LHCN-M2 (cell line): ENCODE data around the gene SPIRE1. TPM values are rescaled to one million over a fixed set of nuclear protein-coding genes. Genes with fewer than 3 reads are reported as not detected.
"Not testable (repeated sequence)": the region's sequence is repeated elsewhere in the genome, so short reads cannot be mapped to it uniquely, and the experiment has no call there.

Experiments used
- DNase-seq: peaks from one replicate; pipeline ENCODE4 v3.0.0-alpha.2; 2012; ENCODE audit warnings: low read depth
- total RNA-seq: library from RNA; depleted of rRNA; stranded (reverse); fragments of >200 nt; gene quantifications from 2 replicates; pipeline ENCODE4 v1.2.3, GENCODE V29; 2014

The SPIRE1 gene
- total RNA-seq, 1 experiment from 2014 or later = 26.0 TPM

DNA sequence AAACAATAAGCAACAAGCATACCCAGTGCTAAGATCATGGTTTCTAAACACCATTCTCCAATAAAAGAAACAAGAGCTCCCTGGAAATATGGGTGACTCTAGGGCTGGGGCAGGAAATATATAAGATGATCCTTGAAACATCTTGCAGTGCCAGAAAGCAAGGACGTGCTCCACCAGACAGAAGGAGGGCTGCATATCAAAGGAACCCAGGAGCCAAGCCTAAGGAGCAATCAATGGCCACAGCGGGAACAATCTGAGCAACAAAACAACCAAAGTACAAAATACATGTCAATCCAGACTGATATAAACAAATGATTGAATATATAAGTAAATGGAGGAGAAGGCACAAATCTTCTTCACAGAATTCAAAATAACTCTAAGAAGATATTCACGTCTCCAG is 10.1 kb downstream of the SPIRE1 start:
- no peak for DNase-seq

DNA sequence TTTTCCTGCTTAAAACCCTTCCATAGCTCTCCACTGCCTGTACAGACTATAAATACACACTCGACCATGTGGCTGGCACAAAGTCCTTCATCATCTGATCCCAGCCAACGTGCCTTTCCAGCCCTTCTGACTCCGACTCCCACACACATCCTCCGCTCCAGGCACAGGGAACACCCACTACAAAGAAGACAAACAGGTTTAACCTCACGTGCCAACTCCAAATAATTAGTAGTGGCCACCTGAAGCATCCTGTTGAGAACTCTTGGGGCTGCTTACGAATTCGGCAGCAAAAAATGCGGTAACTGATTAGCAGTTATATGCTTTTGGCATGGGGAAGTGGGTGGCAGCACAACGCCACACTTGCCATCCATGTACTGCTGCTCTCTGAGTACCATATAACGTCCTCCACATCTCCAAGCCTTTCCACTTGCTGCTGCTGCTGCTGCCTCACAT is 12.1 kb downstream of the SPIRE1 start:
- DNase-seq = no peak

- DNase-seq = no peak
Measured at GRCh38 chr18:12645254-12645653, 12.7 kb downstream of the SPIRE1 start.

GRCh38 chr18:12643756-12644155 is 14.2 kb downstream of the SPIRE1 start:
- peak; percentile 55 for DNase-seq

DNA sequence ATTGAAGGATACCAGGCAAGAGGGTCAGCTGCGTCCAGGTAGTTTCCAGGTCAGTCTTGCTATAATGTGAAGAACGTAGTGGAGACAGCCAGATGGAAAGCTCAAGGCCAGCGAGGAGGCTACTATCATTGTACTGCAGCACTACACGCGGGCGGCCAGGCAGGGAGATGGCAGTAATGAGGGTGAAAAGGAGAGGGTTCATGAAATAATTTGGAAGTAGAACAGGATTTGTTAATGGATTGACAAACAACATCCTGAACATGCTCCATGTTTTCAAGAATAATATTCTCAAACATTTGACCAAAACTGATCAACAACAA is 17.1 kb downstream of the SPIRE1 start:
- DNase-seq = no peak

GRCh38 chr18:12639990-12640880 is 17.7 kb downstream of the SPIRE1 start:
- peak; percentile 89 for DNase-seq

DNA sequence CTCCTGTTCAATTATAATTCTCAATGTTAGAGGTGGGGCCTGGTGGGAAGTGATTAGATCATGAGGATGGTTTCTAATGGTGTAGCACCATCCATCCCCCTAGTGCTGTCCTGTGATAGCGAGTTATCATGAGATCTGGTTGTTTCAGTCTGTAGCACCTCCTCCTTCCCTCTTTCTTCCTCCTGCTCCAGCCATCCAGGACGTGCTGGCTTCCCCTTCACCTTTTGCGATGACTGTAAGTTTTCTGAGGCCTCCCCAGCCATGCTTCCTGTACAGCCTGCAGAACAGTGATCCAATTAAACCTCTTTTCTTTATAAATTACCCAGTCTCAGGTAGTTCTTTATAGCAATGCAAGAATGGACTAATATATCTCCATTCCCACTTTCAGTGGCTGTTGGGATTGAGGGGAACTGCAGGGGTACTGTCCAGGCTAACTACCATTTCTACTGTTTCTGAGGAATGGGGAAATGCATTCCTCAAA is 19.2 kb downstream of the SPIRE1 start:
- no peak for DNase-seq

GRCh38 chr18:12637901-12638643 is 19.8 kb downstream of the SPIRE1 start:
- DNase-seq = no peak

GRCh38 chr18:12637393-12637792 is 20.5 kb downstream of the SPIRE1 start:
- DNase-seq = no peak

- no peak for DNase-seq
Measured at GRCh38 chr18:12631831-12632477, 26.0 kb downstream of the SPIRE1 start.

DNA sequence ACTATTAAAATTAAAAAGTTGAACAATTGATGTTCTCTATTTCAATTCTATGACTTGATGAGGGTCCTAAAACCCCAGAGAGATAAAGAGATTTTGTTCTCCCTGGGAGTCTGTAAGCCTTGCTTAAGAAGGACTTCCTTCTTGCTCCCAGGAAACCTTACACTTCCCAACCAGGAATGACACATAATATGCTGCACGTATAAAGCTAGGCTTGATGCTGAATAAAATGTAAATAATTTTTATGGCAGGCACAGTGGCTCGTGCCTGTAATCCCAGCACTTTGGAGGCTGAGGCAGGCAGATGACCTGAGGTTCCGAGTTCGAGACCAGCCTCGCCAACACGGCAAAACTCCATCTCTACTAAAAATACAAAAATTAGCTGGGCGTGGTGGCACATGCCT is 27.8 kb downstream of the SPIRE1 start:
- DNase-seq = peak; percentile 65

DNA sequence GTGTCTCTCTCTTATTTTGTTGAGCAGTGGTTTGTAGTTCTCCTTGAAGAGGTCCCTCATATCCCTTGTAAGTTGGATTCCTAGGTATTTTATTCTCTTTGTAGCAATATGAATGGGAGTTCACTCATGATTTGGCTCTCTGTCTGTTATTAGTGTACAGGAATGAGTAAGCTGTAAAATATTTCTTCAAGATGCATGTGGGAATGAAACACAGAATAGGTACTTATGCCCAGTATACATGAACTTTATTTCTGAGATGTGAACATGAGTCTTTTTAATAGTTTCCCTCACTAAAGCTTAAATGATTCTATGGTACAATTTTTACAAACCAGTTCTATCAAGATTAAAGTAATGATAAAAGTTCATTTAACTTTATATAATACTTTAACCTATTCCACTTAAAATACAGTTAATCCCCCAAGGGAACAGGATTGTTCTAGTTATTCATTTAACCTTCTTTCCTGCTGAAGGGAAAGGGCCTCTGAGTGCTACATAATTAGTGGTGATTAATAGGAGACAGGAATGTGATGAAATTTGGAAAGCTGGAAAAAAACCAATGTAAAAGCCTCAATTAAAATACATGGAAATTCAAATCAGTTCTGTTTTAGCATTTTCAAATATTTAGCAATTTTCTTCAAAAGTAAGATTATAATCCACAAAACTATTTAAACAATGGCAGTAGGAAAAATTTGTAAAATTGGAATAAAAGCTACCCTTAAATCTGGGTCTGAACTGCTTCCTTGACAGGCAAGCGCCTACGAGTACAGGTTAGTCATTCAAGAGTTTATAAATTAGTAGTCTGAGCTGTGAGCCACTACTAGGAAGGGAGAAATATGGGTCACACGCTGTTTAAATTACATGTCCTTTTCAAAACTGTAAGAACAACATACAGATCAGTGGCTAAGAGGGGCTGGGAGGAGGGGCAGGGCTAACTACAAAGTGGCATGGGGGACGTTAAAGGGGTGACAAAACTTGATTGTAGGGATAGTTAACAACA is 28.9 kb downstream of the SPIRE1 start:
- peak; percentile 80 for DNase-seq

GRCh38 chr18:12627199-12627598 is 30.7 kb downstream of the SPIRE1 start:
- DNase-seq = not testable (repeated sequence)

- DNase-seq = no peak
Measured at GRCh38 chr18:12625241-12625640, 32.7 kb downstream of the SPIRE1 start.

DNA sequence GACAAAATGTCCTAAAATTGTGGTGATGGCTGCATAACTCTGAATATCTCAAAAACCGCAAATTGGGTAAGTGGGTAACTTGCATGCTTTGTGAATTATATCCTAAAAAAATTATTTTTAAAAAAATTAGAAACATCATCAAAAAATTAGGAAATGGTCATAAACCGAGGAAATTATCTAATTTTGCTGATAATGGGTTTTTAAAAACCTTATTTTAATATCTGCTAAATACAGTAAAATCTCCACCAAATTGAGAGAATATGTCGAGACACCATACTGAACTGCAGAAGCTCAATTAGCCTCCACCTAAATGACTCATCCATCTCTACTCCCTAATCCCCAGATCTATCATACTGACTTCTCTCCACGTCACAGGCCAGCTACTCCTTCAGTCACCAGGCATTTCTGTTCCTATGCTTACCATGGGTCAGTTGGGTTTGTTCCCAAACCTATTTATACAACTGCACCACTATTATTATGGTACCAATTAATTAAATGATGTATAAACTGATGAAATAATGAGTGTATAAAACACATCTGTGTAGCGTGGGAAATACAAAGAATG is 36.1 kb downstream of the SPIRE1 start:
- DNase-seq = peak; percentile 73

- DNase-seq = no peak
Measured at GRCh38 chr18:12615748-12616147, 42.2 kb downstream of the SPIRE1 start.

DNA sequence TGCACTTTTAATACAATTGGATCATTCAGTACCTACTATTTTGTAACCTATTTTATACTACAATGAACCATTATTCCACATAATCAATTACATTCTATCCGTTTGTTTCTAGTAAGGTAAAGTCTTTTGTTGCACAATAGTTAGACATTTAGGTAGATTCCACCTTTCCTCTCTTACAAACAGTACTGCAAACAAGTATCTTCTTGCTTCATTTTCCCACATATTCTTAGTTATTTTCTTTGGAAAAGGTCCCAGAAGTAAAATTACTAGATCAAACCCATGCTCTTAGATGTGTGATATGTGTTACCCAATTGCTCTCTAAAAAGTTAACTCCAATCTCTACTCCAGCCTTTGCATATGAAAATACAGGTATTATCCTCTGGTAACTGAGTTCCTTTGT is 49.6 kb downstream of the SPIRE1 start:
- peak; percentile 51 for DNase-seq

- peak; percentile 67 for DNase-seq
Measured at GRCh38 chr18:12606592-12607315, 51.2 kb downstream of the SPIRE1 start.

GRCh38 chr18:12604445-12605007 is 53.4 kb downstream of the SPIRE1 start:
- DNase-seq = no peak

- DNase-seq = peak; percentile 37
Measured at GRCh38 chr18:12599966-12600365, 57.9 kb downstream of the SPIRE1 start.
